Measurements from ENCODE around the gene SLC1A2.

The SLC1A2 gene

DNA sequence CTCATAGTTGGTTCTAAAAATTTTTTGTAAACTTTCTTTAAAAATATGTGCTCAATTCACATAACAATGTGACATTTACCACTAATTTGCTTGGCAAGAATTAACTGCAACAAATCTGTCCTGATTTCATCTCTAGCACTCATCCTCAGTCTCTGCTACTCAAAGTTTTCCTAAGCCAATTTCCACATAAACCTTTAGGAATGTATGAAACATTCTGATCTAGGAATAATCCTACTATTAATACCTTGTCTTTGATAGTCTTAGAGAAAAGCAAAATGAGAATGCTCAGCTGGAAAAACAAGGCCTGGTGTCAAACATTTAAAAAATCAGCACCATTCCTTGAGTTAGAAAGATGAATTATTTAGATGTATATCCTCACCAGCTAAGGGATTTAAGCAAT, 166.1 kb downstream of the SLC1A2 start:
- Histone ChIP-seq H3K36me3 (ENCODE audit: insufficient read depth, low read depth, low read length) (no peaks in the 10 kb centered on the region), H3K27me3 (ENCODE audit: insufficient read depth, low read length) (no peaks in the 10 kb centered on the region), H3K9me3 (ENCODE audit: insufficient read depth, low read depth, low read length) (no peaks in the 10 kb centered on the region), H3K4me3 (ENCODE audit: low read length) (no peak overlapping the region), H3K27ac (ENCODE audit: low read length) (no peak overlapping the region), H3K9ac (ENCODE audit: low read depth, low read length) (no peak overlapping the region), H3K4me1 (ENCODE audit: insufficient read depth, low read length) (no peaks in the 10 kb centered on the region)

- Histone ChIP-seq H3K4me1 (ENCODE audit: insufficient read depth, low read length) (no peaks in the 10 kb centered on the region), H3K9ac (ENCODE audit: low read depth, low read length) (no peak overlapping the region), H3K4me3 (ENCODE audit: low read length) (no peak overlapping the region), H3K36me3 (ENCODE audit: insufficient read depth, low read depth, low read length) (no peaks in the 10 kb centered on the region), H3K27ac (ENCODE audit: low read length) (no peak overlapping the region), H3K9me3 (ENCODE audit: insufficient read depth, low read depth, low read length) (no peaks in the 10 kb centered on the region), H3K27me3 (ENCODE audit: insufficient read depth, low read length) (no peaks in the 10 kb centered on the region)
These were observed 168.7 kb downstream of the SLC1A2 start for GRCh38 chr11:35250621-35251020.

DNA sequence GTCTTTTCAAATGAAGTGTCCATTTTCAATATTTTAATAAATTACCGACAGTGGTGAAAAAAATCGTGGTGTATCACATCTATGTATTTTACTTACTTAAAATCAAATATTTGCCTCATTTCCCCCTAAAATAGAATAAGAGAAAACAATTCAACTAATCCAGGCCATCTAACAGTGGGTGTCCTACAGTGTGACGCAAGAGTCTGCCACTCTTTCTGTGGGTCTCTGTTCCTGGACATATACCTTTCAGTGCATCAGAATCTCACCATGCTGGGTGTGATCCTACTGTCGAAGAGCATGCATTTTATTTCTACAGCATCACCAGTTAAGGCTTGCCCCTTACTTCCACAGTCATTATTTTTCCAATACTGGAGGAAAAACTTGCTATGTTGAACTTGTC, 169.2 kb downstream of the SLC1A2 start:
- no peaks in the 10 kb centered on the region for H3K36me3 ChIP-seq (ENCODE audit: insufficient read depth, low read depth, low read length)
- no peaks in the 10 kb centered on the region for H3K4me1 ChIP-seq (ENCODE audit: insufficient read depth, low read length)
- H3K9me3 ChIP-seq (ENCODE audit: insufficient read depth, low read depth, low read length): no peaks in the 10 kb centered on the region
- H3K4me3 ChIP-seq (ENCODE audit: low read length): no peak overlapping the region
- H3K27ac ChIP-seq (ENCODE audit: low read length): no peak overlapping the region
- H3K9ac ChIP-seq (ENCODE audit: low read depth, low read length): no peak overlapping the region
- H3K27me3 ChIP-seq (ENCODE audit: insufficient read depth, low read length): no peaks in the 10 kb centered on the region

DNA sequence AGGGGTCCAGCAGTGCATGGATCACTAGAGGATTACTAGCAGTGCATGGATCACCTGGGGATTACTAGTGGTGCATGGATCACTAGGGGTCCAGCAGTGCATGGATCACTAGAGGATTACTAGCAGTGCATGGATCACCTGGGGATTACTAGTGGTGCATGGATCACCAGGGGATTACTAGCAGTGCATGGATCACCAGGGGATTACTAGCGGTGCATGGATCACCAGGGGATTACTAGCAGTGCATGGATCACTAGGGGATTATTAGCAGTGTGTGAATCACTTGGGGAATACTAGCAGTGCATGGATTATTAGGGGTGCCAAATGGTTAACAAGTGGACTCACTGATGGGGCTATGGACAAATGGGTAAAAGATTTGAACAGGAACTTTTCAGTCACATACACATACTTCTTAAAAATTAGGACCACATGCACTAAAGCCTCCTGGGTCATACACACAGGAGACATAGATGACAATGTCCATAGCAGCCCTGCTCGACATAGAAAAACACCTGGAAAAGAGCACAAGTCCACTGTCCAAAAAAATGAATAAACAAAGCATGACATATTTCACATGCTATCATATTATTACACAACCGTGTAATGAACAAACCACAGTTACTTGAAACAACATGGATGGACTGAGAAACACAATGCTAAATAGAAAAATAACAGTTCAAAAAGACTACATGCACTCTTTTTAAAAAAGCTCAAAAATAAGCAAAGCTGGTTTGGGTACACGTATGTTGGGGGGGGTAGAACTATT, 170.6 kb downstream of the SLC1A2 start:
- no peaks in the 10 kb centered on the region for H3K4me1 ChIP-seq (ENCODE audit: insufficient read depth, low read length)
- H3K9me3 ChIP-seq (ENCODE audit: insufficient read depth, low read depth, low read length): no peaks in the 10 kb centered on the region
- H3K4me3 ChIP-seq (ENCODE audit: low read length): no peak overlapping the region
- no peaks in the 10 kb centered on the region for H3K36me3 ChIP-seq (ENCODE audit: insufficient read depth, low read depth, low read length)
- no peak overlapping the region for H3K9ac ChIP-seq (ENCODE audit: low read depth, low read length)
- no peak overlapping the region for H3K27ac ChIP-seq (ENCODE audit: low read length)
- no peaks in the 10 kb centered on the region for H3K27me3 ChIP-seq (ENCODE audit: insufficient read depth, low read length)

- no peaks in the 10 kb centered on the region for H3K4me1 ChIP-seq (ENCODE audit: insufficient read depth, low read length)
These were observed 171.5 kb downstream of the SLC1A2 start for GRCh38 chr11:35247863-35248262.

GRCh38 chr11:35247428-35247827, 171.9 kb downstream of the SLC1A2 start:
- Histone ChIP-seq H3K27me3 (ENCODE audit: insufficient read depth, low read length) (no peaks in the 10 kb centered on the region), H3K9me3 (ENCODE audit: insufficient read depth, low read depth, low read length) (no peaks in the 10 kb centered on the region), H3K9ac (ENCODE audit: low read depth, low read length) (no peak overlapping the region), H3K36me3 (ENCODE audit: insufficient read depth, low read depth, low read length) (no peaks in the 10 kb centered on the region), H3K4me3 (ENCODE audit: low read length) (no peak overlapping the region), H3K27ac (ENCODE audit: low read length) (no peak overlapping the region), H3K4me1 (ENCODE audit: insufficient read depth, low read length) (no peaks in the 10 kb centered on the region)

More at GRCh38 chr11:35247863-35248262, 171.5 kb downstream of the SLC1A2 start:
- no peaks in the 10 kb centered on the region for H3K9me3 ChIP-seq (ENCODE audit: insufficient read depth, low read depth, low read length)
- no peak overlapping the region for H3K9ac ChIP-seq (ENCODE audit: low read depth, low read length)
- no peaks in the 10 kb centered on the region for H3K27me3 ChIP-seq (ENCODE audit: insufficient read depth, low read length)
- H3K27ac ChIP-seq (ENCODE audit: low read length): no peak overlapping the region
- H3K4me3 ChIP-seq (ENCODE audit: low read length): no peak overlapping the region
- no peaks in the 10 kb centered on the region for H3K36me3 ChIP-seq (ENCODE audit: insufficient read depth, low read depth, low read length)

- Histone ChIP-seq H3K27ac (ENCODE audit: low read length) (no peak overlapping the region), H3K36me3 (ENCODE audit: insufficient read depth, low read depth, low read length) (no peaks in the 10 kb centered on the region), H3K27me3 (ENCODE audit: insufficient read depth, low read length) (no peaks in the 10 kb centered on the region), H3K9ac (ENCODE audit: low read depth, low read length) (no peak overlapping the region), H3K4me3 (ENCODE audit: low read length) (no peak overlapping the region), H3K4me1 (ENCODE audit: insufficient read depth, low read length) (no peaks in the 10 kb centered on the region), H3K9me3 (ENCODE audit: insufficient read depth, low read depth, low read length) (no peaks in the 10 kb centered on the region)
These were observed 172.6 kb downstream of the SLC1A2 start for GRCh38 chr11:35246745-35247144.

GRCh38 chr11:35245786-35246185, 173.6 kb downstream of the SLC1A2 start:
- no peak overlapping the region for H3K27ac ChIP-seq (ENCODE audit: low read length)
- no peaks in the 10 kb centered on the region for H3K27me3 ChIP-seq (ENCODE audit: insufficient read depth, low read length)
- H3K4me3 ChIP-seq (ENCODE audit: low read length): no peak overlapping the region
- no peaks in the 10 kb centered on the region for H3K4me1 ChIP-seq (ENCODE audit: insufficient read depth, low read length)
- H3K9me3 ChIP-seq (ENCODE audit: insufficient read depth, low read depth, low read length): no peaks in the 10 kb centered on the region
- H3K9ac ChIP-seq (ENCODE audit: low read depth, low read length): no peak overlapping the region
- no peaks in the 10 kb centered on the region for H3K36me3 ChIP-seq (ENCODE audit: insufficient read depth, low read depth, low read length)

- no peak overlapping the region for H3K4me3 ChIP-seq (ENCODE audit: low read length)
- H3K9me3 ChIP-seq (ENCODE audit: insufficient read depth, low read depth, low read length): no peaks in the 10 kb centered on the region
- no peak overlapping the region for H3K9ac ChIP-seq (ENCODE audit: low read depth, low read length)
- H3K27ac ChIP-seq (ENCODE audit: low read length): no peak overlapping the region
- no peaks in the 10 kb centered on the region for H3K4me1 ChIP-seq (ENCODE audit: insufficient read depth, low read length)
- H3K36me3 ChIP-seq (ENCODE audit: insufficient read depth, low read depth, low read length): no peaks in the 10 kb centered on the region
- H3K27me3 ChIP-seq (ENCODE audit: insufficient read depth, low read length): no peaks in the 10 kb centered on the region
These were observed 174.3 kb downstream of the SLC1A2 start for GRCh38 chr11:35245056-35245455.

DNA sequence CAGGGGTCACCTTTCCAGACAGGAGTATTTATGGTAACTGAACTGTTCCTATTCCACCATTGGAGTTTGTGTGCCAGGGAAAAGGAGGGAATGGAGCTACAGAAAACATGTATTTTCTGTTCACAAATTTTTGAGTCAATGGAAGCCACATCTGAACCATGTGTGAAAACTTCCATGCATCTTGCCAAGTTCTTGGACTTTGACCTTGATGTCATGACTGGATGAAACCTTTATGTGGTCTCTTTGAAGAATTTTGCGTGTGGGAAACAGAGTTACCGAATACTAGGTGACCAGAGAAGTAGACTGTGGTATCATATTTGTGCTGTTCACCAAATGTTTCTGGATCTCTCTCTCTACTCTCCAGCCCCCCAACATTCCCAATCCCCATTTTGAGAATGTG, 175.6 kb downstream of the SLC1A2 start:
- Histone ChIP-seq H3K27me3 (ENCODE audit: insufficient read depth, low read length) (no peaks in the 10 kb centered on the region), H3K9me3 (ENCODE audit: insufficient read depth, low read depth, low read length) (no peaks in the 10 kb centered on the region), H3K9ac (ENCODE audit: low read depth, low read length) (no peak overlapping the region), H3K4me3 (ENCODE audit: low read length) (no peak overlapping the region), H3K4me1 (ENCODE audit: insufficient read depth, low read length) (no peaks in the 10 kb centered on the region), H3K36me3 (ENCODE audit: insufficient read depth, low read depth, low read length) (no peaks in the 10 kb centered on the region), H3K27ac (ENCODE audit: low read length) (no peak overlapping the region)

- peaks cover 3% of the 10 kb centered on the region; the same call in 1 of the 2 replicates for H3K4me1 ChIP-seq (ENCODE audit: insufficient read depth, low read length)
- no peak overlapping the region for H3K4me3 ChIP-seq (ENCODE audit: low read length)
- no peaks in the 10 kb centered on the region for H3K27me3 ChIP-seq (ENCODE audit: insufficient read depth, low read length)
- H3K27ac ChIP-seq (ENCODE audit: low read length): no peak overlapping the region
- no peak overlapping the region for H3K9ac ChIP-seq (ENCODE audit: low read depth, low read length)
- H3K9me3 ChIP-seq (ENCODE audit: insufficient read depth, low read depth, low read length): no peaks in the 10 kb centered on the region
- H3K36me3 ChIP-seq (ENCODE audit: insufficient read depth, low read depth, low read length): no peaks in the 10 kb centered on the region
These were observed 176.7 kb downstream of the SLC1A2 start for GRCh38 chr11:35242412-35243242.

DNA sequence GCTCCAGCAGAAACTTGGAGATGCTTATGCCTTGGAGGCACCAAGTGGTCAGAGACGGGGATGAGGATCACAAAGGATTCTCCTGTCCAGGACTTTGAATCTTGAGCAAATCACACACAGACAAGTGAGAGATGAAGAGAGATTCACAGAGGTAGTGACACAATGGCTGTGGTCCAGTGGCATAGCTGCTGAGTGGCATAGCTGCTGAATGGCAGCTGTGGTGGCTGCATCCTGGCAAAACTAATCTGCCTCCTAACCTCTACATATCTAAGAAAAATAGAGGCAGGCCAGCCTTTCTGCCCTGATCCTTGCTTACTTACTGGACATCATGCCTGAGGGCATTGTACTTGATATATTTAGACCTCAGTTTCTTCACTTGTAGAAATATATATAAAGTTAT, 177.8 kb downstream of the SLC1A2 start:
- Histone ChIP-seq H3K4me3 (ENCODE audit: low read length) (no peak overlapping the region), H3K27me3 (ENCODE audit: insufficient read depth, low read length) (no peaks in the 10 kb centered on the region), H3K9me3 (ENCODE audit: insufficient read depth, low read depth, low read length) (no peaks in the 10 kb centered on the region), H3K9ac (ENCODE audit: low read depth, low read length) (no peak overlapping the region), H3K36me3 (ENCODE audit: insufficient read depth, low read depth, low read length) (no peaks in the 10 kb centered on the region), H3K27ac (ENCODE audit: low read length) (no peak overlapping the region), H3K4me1 (ENCODE audit: insufficient read depth, low read length) (peaks cover 5% of the 10 kb centered on the region; the same call in 1 of the 2 replicates)

Measured in iPS-20b (cell line).